ENCODE data around the gene CSPG5.

CSPG5 gene

DNA sequence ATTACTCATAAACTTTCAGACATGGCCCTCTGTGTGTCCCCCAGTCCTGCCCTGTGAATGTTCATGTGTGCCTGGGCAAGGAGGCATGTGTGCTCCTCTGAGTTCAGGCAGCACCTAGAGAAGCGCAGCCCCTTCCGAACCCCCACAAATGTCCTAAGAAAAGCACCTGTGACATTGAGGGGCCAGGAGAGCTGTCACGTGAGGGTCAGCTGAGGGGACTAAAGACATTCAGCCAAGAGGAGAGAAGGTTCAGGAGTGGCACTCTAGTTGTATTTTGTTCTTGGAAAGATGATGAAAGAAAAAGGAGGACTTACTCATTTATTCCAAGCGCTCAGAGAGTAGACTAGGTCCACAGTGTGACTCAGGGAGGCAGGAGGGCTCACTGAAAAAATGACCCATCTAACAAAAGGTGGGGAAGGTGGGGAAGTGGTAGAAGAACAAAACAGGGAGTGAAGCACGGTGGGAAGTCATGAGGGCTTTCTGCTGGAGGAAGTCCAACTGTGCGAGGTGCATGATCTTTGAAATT is 37.0 kb downstream of the CSPG5 start:
- TF ChIP-seq, protein P1, sequence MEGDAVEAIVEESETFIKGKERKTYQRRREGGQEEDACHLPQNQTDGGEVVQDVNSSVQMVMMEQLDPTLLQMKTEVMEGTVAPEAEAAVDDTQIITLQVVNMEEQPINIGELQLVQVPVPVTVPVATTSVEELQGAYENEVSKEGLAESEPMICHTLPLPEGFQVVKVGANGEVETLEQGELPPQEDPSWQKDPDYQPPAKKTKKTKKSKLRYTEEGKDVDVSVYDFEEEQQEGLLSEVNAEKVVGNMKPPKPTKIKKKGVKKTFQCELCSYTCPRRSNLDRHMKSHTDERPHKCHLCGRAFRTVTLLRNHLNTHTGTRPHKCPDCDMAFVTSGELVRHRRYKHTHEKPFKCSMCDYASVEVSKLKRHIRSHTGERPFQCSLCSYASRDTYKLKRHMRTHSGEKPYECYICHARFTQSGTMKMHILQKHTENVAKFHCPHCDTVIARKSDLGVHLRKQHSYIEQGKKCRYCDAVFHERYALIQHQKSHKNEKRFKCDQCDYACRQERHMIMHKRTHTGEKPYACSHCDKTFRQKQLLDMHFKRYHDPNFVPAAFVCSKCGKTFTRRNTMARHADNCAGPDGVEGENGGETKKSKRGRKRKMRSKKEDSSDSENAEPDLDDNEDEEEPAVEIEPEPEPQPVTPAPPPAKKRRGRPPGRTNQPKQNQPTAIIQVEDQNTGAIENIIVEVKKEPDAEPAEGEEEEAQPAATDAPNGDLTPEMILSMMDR (IDR thresholded peaks at IDR 0.05; ENCODE audit: low read length, missing control alignments), result no peak
- no peak for DNase-seq (ENCODE audit: low read depth)
- no peak overlapping the region for H3K4me3 ChIP-seq (replicated peaks; ENCODE audit: low read depth, low read length)

DNA sequence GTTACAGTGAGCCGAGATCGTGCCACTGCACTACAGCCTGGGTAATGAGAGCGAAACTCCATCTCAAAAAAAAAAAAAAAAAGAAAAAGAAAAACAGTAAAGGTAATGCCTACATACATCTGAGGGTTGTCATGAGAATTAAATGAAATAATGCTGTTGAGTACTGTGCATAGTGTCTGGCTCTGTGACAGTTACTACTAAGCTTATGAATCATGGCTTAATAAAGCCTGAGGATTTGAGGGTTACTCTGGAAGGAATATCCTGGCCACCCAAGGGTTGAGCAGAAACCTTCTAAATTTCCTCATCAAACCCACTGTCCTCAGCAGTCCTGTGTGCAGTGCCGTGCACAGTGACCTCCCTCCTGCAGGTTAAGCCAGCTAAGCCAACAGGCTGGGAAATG is 38.4 kb downstream of the CSPG5 start:
- TF ChIP-seq, protein P1 (IDR thresholded peaks at IDR 0.05; ENCODE audit: low read length, missing control alignments), result no peak
- no peak overlapping the region for H3K4me3 ChIP-seq (replicated peaks; ENCODE audit: low read depth, low read length)
- no peak for DNase-seq (ENCODE audit: low read depth)

DNA sequence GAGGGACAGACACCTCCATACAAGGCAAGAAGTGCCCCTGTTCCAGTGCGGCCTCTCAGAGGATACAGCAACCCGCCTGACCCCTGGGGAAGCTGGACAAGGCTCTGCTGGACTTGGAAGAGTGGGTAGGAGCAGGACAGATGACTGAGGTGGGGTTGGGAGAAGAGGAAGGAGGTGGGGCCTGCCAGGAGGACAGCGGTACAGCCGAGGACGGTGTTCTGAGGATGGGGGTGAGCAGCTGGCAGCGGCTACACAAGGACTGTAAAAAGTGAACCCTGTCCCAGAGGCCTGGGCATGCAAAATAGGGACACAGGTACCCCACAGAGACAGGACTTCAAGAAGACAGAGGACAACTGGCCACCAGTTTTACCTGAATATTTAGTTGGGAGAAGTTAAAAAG is 41.7 kb downstream of the CSPG5 start:
- no peak overlapping the region for H3K4me3 ChIP-seq (replicated peaks; ENCODE audit: low read depth, low read length)
- DNase-seq (ENCODE audit: low read depth), result no peak
- TF ChIP-seq, protein P1 (IDR thresholded peaks at IDR 0.05; ENCODE audit: low read length, missing control alignments), result no peak

DNA sequence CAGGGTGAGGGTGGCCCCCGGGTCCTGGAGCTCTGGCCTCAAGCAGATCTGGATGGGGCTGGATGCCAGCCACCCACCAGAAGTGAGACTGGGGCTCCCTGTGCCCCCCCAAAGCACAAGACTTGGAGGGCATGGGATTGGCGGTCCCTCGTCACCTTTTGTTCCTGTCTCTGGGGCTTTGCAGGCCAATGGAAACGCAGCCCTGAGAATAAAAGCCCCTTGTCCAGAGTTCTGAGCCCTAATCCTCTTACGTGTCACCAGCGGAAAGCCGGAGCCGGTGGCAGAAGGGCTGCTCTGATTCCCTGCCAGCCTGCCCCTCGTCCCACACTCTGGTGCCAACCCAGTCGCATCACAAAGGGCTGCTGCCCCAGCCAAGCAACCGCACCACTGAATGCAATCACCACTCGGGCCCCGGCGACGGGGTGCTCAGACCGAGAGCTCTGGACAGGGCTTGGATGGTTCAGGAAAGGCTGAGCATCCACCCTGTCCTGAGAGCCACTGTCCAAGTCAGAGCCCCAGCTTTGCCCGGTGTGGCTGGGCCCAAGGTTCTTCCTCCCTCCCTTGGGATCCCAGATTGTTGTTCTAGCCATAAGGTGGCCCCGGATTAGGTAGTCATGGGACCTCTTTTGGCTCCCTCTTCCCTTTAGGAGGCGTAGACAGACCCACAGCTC is 42.3 kb downstream of the CSPG5 start:
- H3K4me3 ChIP-seq (replicated peaks; ENCODE audit: low read depth, low read length), result no peak overlapping the region
- TF ChIP-seq, protein P1 (IDR thresholded peaks at IDR 0.05; ENCODE audit: low read length, missing control alignments), result no peak
- no peak for DNase-seq (ENCODE audit: low read depth)

DNA sequence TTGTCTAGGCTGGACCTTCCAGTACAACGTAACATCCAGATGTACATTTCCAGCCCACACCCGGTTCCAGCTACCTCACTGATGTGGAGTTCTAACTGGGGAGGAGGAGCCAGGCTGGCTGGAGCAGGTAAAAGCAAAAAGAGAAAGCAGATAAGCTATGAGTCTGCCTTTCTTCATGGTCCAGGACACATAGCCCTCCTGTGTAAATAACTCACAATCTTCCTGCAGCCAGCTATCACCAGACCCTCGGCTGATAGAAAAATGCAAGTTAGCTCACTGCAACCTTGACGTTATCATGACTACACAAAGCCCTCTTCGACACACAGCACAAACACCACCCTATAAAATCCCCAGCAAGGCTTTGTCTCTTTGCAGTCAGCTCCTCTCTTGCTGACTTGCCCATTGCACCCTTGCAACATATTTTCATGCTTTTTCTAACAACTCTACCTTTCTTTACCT is 44.6 kb downstream of the CSPG5 start:
- DNase-seq (ENCODE audit: low read depth), result no peak
- no peak overlapping the region for H3K4me3 ChIP-seq (replicated peaks; ENCODE audit: low read depth, low read length)
- TF ChIP-seq, protein P1 (IDR thresholded peaks at IDR 0.05; ENCODE audit: low read length, missing control alignments), result no peak

DNA sequence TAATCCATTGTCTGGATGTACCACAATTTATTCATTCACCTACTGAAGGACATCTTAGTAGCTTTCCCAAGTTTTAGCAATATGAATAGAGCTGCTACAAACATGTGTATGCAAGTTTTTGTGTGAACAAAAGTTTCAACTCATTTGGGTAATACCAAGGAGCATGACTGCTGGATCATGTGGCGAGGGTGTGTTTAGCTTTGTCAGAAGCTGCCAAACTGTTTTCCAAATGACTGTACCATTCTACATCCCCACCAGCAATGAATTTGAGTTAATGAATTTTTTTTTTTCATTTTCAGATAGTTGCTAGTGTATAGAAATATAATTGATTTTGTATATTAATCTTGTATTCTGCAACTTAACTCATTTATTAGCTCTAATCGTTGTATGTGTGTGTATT is 45.2 kb downstream of the CSPG5 start:
- no peak overlapping the region for H3K4me3 ChIP-seq (replicated peaks; ENCODE audit: low read depth, low read length)
- TF ChIP-seq, protein P1 (IDR thresholded peaks at IDR 0.05; ENCODE audit: low read length, missing control alignments), result no peak
- DNase-seq (ENCODE audit: low read depth), result no peak

Data from fibroblast of pulmonary artery (primary cell).